Rectal smooth muscle tissue (tissue), 1 donor: Measurements from ENCODE around the gene NPPB.
"Not testable (repeated sequence)": the region's sequence is repeated elsewhere in the genome, so short reads cannot be mapped to it uniquely, and the experiment has no call there.

Experiments
- H3K27ac ChIP-seq: one replicate; pipeline ENCODE4 v1.7.0; 2013; ENCODE audit warnings: low read depth, low read length, inconsistent platforms
- H3K27me3 ChIP-seq: one replicate; pipeline ENCODE4 v1.7.0; 2013; ENCODE audit warnings: low read length; ENCODE audit not compliant: control insufficient read depth, insufficient read depth
- H3K36me3 ChIP-seq: one replicate; pipeline ENCODE4 v1.7.0; 2013; ENCODE audit warnings: low read length; ENCODE audit not compliant: control insufficient read depth, insufficient read depth
- H3K4me1 ChIP-seq: one replicate; pipeline ENCODE4 v1.7.0; 2013; ENCODE audit warnings: low read length; ENCODE audit not compliant: control insufficient read depth, insufficient read depth
- H3K4me3 ChIP-seq: one replicate; pipeline ENCODE4 v1.7.0; 2013; ENCODE audit warnings: low read length
- H3K9ac ChIP-seq: one replicate; pipeline ENCODE4 v1.7.0; 2013; ENCODE audit warnings: low read length

Gene NPPB

DNA sequence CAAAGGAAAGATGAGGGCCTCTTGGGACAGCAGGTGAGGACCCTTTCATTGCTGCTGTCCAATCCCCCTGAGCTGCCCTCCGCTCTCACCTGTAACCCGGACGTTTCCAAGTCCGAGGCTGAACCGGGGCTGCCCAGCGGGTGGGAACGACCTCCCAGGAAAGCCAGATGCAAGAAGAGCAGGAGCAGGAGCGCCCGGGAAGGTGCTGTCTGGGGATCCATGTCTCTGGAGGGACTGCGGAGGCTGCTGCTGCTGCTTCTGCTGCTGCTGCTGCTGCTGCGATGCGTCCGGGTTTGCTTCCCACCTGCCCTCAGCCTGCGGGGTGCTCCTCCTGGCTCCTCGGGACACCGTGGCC lies at the start of gene NPPB:
Gene NPPB (minus strand): TSS at position 333 of the 355 bp plus-strand sequence. CDS start 112 bp downstream, at position 221.
- Histone ChIP-seq H3K9ac (no peak within 1 kb of the TSS), H3K4me3 (no peak within 1 kb of the TSS), H3K27ac (no peak within 1 kb of the TSS), H3K36me3 (no peaks in the 10 kb centered on the region), H3K27me3 (peaks cover 17% of the 10 kb centered on the region), H3K4me1 (no peaks in the 10 kb centered on the region)

GRCh38 chr1:11908095-11908675 lies 49.4 kb upstream of the NPPB start:
- Histone ChIP-seq H3K9ac (peak overlapping the region; percentile 60), H3K4me1 (no peaks in the 10 kb centered on the region), H3K4me3 (peak overlapping the region; percentile 71), H3K27me3 (no peaks in the 10 kb centered on the region), H3K36me3 (no peaks in the 10 kb centered on the region), H3K27ac (peak overlapping the region; percentile 98)

DNA sequence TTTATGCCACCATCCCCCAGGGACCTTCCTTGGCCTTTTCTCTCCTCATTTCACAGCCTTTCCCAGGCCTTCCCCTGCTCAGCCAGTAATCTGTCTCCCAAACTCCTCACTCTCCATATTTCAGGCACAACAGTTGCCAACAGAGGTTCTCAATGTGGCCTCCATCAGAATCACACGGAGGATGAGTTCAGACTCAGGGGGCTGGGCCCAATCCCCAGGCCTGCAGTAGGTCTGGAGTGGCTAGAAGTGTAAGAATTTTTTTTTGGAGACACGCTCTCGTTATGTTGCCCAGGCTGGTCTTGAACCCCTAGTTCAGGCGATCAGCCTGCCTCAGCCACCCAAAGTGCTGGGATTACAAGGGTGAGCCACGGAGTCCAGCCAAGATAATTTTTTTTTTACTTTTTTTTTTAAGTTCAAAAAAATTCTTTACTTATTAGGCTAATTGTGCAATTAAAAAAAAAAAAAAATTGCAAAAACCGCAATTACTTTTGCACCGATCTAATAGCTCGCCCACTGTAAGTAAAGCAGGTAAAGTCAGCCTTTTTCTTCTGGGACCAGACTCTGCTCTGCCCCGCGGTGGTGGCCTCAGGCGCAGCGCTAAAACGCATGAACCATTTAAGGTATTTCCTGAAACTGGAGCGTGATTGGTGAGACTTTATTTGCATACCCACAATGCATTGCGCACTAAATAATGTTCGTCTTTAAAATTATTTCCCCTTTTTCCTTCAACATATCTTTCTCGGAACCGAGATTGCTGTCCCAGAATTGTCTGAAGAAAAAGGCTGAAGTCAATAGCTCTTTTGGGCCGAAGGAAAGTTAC lies 48.7 kb upstream of the NPPB start:
- no peak overlapping the region for H3K9ac ChIP-seq
- H3K4me1 ChIP-seq: no peaks in the 10 kb centered on the region
- no peaks in the 10 kb centered on the region for H3K27me3 ChIP-seq
- no peaks in the 10 kb centered on the region for H3K36me3 ChIP-seq
- H3K27ac ChIP-seq: peak overlapping the region; percentile 98
- no peak overlapping the region for H3K4me3 ChIP-seq

DNA sequence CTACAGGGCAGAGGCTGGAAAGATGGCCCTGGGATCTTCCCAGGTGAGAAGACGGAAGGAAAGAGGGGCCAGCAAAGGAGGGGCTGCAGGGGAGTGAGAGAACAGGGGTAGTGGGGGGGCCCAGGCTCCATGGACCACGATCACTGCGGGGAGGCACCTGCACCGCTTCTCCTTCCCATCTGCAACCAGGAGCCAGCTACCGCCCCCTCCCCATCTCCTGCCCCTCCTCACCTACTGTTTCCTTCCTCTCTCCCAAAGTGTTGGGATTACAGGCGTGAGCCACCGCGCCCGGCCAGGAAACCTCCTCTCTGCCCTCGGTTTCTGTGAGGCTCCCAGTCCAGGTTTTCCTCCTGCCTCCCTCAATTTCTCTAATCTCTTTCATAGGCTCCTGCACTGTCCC lies 48.1 kb upstream of the NPPB start:
- Histone ChIP-seq H3K4me3 (no peak overlapping the region), H3K4me1 (no peaks in the 10 kb centered on the region), H3K27ac (no peak overlapping the region), H3K36me3 (no peaks in the 10 kb centered on the region), H3K9ac (no peak overlapping the region), H3K27me3 (no peaks in the 10 kb centered on the region)

- Histone ChIP-seq H3K9ac (no peak overlapping the region), H3K27me3 (no peaks in the 10 kb centered on the region), H3K36me3 (no peaks in the 10 kb centered on the region), H3K27ac (no peak overlapping the region), H3K4me3 (no peak overlapping the region), H3K4me1 (no peaks in the 10 kb centered on the region)
These were observed 46.2 kb upstream of the NPPB start for GRCh38 chr1:11904978-11905377.

DNA sequence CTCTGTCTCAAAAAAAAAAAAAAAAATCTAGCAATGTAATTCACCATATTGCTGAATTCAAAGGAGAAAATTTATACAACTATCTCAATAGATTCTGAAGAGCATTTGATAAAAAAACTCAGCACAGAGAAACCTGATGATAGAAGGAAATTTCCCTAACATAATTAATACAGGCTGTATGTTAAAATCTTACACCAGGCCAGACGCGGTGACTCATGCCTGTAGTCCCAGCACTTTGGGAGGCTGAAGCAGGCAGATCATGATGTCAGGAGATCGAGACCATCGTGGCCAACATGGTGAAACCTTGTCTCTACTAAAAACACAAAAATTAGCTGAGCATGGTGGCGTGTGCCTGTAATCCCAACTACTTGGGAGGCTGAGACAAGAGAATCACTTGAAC lies 45.4 kb upstream of the NPPB start:
- H3K27ac ChIP-seq, H3K27me3 ChIP-seq, H3K9ac ChIP-seq, H3K36me3 ChIP-seq, H3K4me1 ChIP-seq, H3K4me3 ChIP-seq: not testable (repeated sequence)

- no peak overlapping the region for H3K9ac ChIP-seq
- no peak overlapping the region for H3K4me3 ChIP-seq
- H3K27ac ChIP-seq: no peak overlapping the region
- H3K36me3 ChIP-seq: no peaks in the 10 kb centered on the region
- no peaks in the 10 kb centered on the region for H3K4me1 ChIP-seq
- H3K27me3 ChIP-seq: peaks cover 12% of the 10 kb centered on the region
These were observed 44.5 kb upstream of the NPPB start for GRCh38 chr1:11903210-11903609.

GRCh38 chr1:11901446-11901845 lies 42.7 kb upstream of the NPPB start:
- not testable (repeated sequence) for H3K4me1 ChIP-seq, H3K9ac ChIP-seq, H3K27ac ChIP-seq, H3K4me3 ChIP-seq, H3K36me3 ChIP-seq
- peaks cover 12% of the 10 kb centered on the region for H3K27me3 ChIP-seq

DNA sequence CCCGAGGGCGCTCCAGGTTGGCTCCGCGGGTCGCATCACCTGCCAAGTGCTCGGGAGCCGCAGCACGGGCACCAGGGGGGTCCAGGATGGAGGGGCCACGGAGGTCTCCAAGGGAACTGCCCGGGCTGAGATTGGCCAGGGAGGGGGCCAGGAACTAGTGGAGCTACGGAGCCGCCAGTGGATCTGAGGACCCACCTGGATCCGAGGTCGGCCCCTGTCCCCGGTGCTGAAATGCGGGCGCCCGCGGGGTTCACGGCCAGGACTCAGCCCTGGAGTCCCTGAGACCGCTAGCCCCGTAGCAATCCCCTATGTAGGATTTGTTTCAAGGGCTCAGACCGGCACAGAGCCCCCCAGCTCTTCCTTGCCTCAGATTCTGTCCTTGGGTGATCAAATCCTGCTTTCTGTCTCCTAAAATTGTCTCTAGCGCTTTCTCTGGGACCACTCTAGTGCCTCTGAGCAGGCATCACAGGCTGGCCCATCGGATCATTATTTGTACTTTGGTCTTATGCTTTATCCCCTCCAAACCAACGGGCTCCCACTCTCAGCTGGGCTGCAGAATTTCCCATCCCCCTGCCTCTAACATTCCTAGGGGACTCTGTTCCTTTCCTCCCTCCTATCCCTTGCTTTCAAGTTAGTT lies 40.2 kb upstream of the NPPB start:
- H3K27ac ChIP-seq: no peak overlapping the region
- peaks cover 14% of the 10 kb centered on the region for H3K27me3 ChIP-seq
- H3K4me1 ChIP-seq: no peaks in the 10 kb centered on the region
- no peak overlapping the region for H3K4me3 ChIP-seq
- H3K9ac ChIP-seq: no peak overlapping the region
- no peaks in the 10 kb centered on the region for H3K36me3 ChIP-seq

- no peak overlapping the region for H3K27ac ChIP-seq
These were observed 39.5 kb upstream of the NPPB start for GRCh38 chr1:11898086-11898785.

GRCh38 chr1:11894501-11894900 lies 35.8 kb upstream of the NPPB start:
- H3K4me3 ChIP-seq, H3K36me3 ChIP-seq, H3K9ac ChIP-seq, H3K27ac ChIP-seq, H3K4me1 ChIP-seq: not testable (repeated sequence)
- peaks cover 13% of the 10 kb centered on the region for H3K27me3 ChIP-seq

More at GRCh38 chr1:11898086-11898785, 39.5 kb upstream of the NPPB start:
- no peaks in the 10 kb centered on the region for H3K36me3 ChIP-seq
- H3K4me1 ChIP-seq: no peaks in the 10 kb centered on the region
- no peak overlapping the region for H3K4me3 ChIP-seq
- H3K27me3 ChIP-seq: peaks cover 14% of the 10 kb centered on the region
- H3K9ac ChIP-seq: no peak overlapping the region

DNA sequence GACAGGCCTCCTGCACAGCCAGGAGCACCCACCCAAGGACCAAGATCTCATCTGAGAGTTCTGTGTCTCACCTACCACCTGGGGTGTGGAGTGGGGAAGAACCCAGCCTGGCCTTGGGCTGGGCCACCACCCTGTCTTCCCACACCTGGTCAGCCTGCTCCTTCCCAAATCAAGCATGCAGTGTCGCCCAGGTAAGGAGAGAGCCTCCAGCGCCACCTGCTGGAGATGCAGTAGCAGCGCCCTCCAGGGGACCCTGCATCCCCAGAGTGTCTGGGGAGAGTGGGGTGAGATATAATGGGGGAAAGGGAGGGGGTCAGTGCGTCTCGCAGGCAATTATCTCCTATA lies 35.1 kb upstream of the NPPB start:
- Histone ChIP-seq H3K36me3 (no peaks in the 10 kb centered on the region), H3K4me3 (no peak overlapping the region), H3K27ac (no peak overlapping the region), H3K9ac (no peak overlapping the region), H3K4me1 (no peaks in the 10 kb centered on the region), H3K27me3 (peaks cover 7% of the 10 kb centered on the region)
